K562 (cell line): ENCODE measurements around the gene SFXN3. TPM values are rescaled to one million over a fixed set of nuclear protein-coding genes. Genes with fewer than 3 reads are reported as not detected.

Experiments
- CC2D1A ChIP-seq: fragments of 450-650 bp; IDR thresholded peaks from 2 replicates; pipeline ENCODE4 v1.6.1; 2017; ENCODE audit warnings: mild to moderate bottlenecking
- ELF4 ChIP-seq: fragments of 450-650 bp; formaldehyde crosslinking; IDR thresholded peaks from 2 replicates; pipeline ENCODE4 v1.4.0; 2022; ENCODE audit warnings: missing genetic modification characterization
- ETV1 ChIP-seq: fragments of 450-650 bp; conservative IDR thresholded peaks from 2 replicates; pipeline ENCODE4 v1.6.1; 2016; ENCODE audit warnings: missing genetic modification characterization, control low read depth, low read depth, missing compliant biosample characterization
- HDAC6 ChIP-seq: IDR thresholded peaks from 2 replicates; pipeline ENCODE4 v1.6.1; 2012; ENCODE audit warnings: low read depth, mild to moderate bottlenecking, control low read depth, inconsistent platforms, low read length, moderate library complexity
- HNRNPH1 ChIP-seq: fragments of 200-400 bp; formaldehyde crosslinking; optimal IDR thresholded peaks from 2 replicates; pipeline ENCODE3; 2017; ENCODE audit warnings: low read depth, mild to moderate bottlenecking, low read length, moderate library complexity
- ILF3 ChIP-seq: fragments of 450-650 bp; IDR thresholded peaks from 2 replicates; pipeline ENCODE4 v1.6.1; 2018; ENCODE audit warnings: antibody characterized with exemption, mild to moderate bottlenecking, moderate library complexity, borderline replicate concordance
- MTA3 ChIP-seq: fragments of 450-650 bp; formaldehyde crosslinking; IDR thresholded peaks from 2 replicates; pipeline ENCODE4 v1.6.1; 2017; ENCODE audit warnings: mild to moderate bottlenecking, borderline replicate concordance
- MYNN ChIP-seq, 2 experiments: sonication (generic); formaldehyde crosslinking in 1 of 2; IDR thresholded peaks; 2 replicates each; pipeline versions ENCODE4 v1.5.0 to v1.6.1; 2016 to 2020; ENCODE audit warnings: antibody characterized with exemption in 1 of 2, missing genetic modification reagents in 1 of 2
- NFIC ChIP-seq: fragments of 450-650 bp; IDR thresholded peaks from 2 replicates; pipeline ENCODE4 v1.6.1; 2017; ENCODE audit warnings: mild to moderate bottlenecking, inconsistent platforms
- POLR2G ChIP-seq: fragments of 200-400 bp; formaldehyde crosslinking; IDR thresholded peaks from 2 replicates; pipeline ENCODE4 v1.6.1; 2017; ENCODE audit warnings: low read depth, mild to moderate bottlenecking, antibody characterized with exemption, low read length, moderate library complexity
- POU5F1 ChIP-seq: fragments of 150-350 bp; IDR thresholded peaks from 2 replicates; pipeline ENCODE4 v1.6.1; 2014; ENCODE audit warnings: borderline replicate concordance, low read length, low read depth, mild to moderate bottlenecking; ENCODE audit not compliant: partially characterized antibody
- PRDM10 ChIP-seq: fragments of 450-650 bp; IDR thresholded peaks from 2 replicates; pipeline ENCODE4 v1.6.1; 2018; ENCODE audit not compliant: partially characterized antibody
- RBBP5 ChIP-seq: fragments of 200-600 bp; sonication (generic); IDR thresholded peaks from 2 replicates; pipeline ENCODE4 v1.6.1; 2012; ENCODE audit warnings: borderline replicate concordance, mild to moderate bottlenecking, low read length, control low read depth, inconsistent platforms; ENCODE audit not compliant: insufficient read depth, poor library complexity, severe bottlenecking
- RUNX1 ChIP-seq: sonication (generic); IDR thresholded peaks from 2 replicates; pipeline ENCODE4 v1.6.1; 2016; ENCODE audit warnings: antibody characterized with exemption, low read depth
- SIX5 ChIP-seq, 2 experiments: IDR thresholded peaks; 2 replicates each; pipeline ENCODE4 v1.6.1; 2011; ENCODE audit warnings: low read length in 2 of 2, borderline replicate concordance in 1 of 2, low read depth in 1 of 2, mild to moderate bottlenecking in 1 of 2, moderate library complexity in 1 of 2; ENCODE audit not compliant: insufficient read depth in 1 of 2
- SMAD3 ChIP-seq: fragments of 450-650 bp; formaldehyde crosslinking; conservative IDR thresholded peaks from 2 replicates; pipeline ENCODE4 v1.4.0; 2020; ENCODE audit warnings: mild to moderate bottlenecking
- SREBF2 ChIP-seq: sonication (generic); formaldehyde crosslinking; IDR thresholded peaks from 2 replicates; pipeline ENCODE4 v1.4.0; 2020; ENCODE audit warnings: mild to moderate bottlenecking, missing genetic modification reagents
- STAT6 ChIP-seq: sonication (generic); formaldehyde crosslinking; IDR thresholded peaks from 2 replicates; pipeline ENCODE4 v1.8.1; 2023; ENCODE audit warnings: mild to moderate bottlenecking, missing genetic modification reagents
- TARDBP ChIP-seq: fragments of 450-650 bp; IDR thresholded peaks from 2 replicates; pipeline ENCODE4 v1.6.1; 2016
- ZNF133 ChIP-seq: fragments of 250-450 bp; sonication (Bioruptor Pico); IDR thresholded peaks from 2 replicates; pipeline ENCODE4 v1.4.0; 2020; ENCODE audit warnings: mild to moderate bottlenecking
- ZNF77 ChIP-seq: fragments of 250-450 bp; sonication (Bioruptor Pico); IDR thresholded peaks from 2 replicates; pipeline ENCODE4 v1.5.0; 2020
- ZNF780A ChIP-seq: fragments of 250-450 bp; sonication (Bioruptor Pico); IDR thresholded peaks from 2 replicates; pipeline ENCODE4 v1.5.0; 2021; ENCODE audit warnings: mild to moderate bottlenecking
- polyA plus RNA-seq, 8 experiments: library from polyadenylated mRNA; depleted of rRNA in 4 of 8; stranded (reverse) in 5 of 8; unstranded in 3 of 8; fragments of >200 nt; fragmentation: Nextera tagmentation in 2 of 8; fragmentation: Illumina TruSeq in 1 of 8; extraction: Ambion mirVana in 2 of 8; extraction: Trizol in 1 of 8; gene quantifications; 2 replicates each; pipeline versions ENCODE4 v1.2.1 to v1.2.3, GENCODE V29; 2011 to 2014; ENCODE audit warnings: inconsistent platforms in 1 of 8, missing spikeins in 1 of 8
- total RNA-seq, 7 experiments: library from RNA; depleted of rRNA in 6 of 7; stranded (reverse); fragments of >200 nt in 6 of 7; fragmentation: Illumina TruSeq in 2 of 7; extraction: Trizol in 2 of 7; gene quantifications; 2 replicates each; pipeline versions ENCODE4 v1.2.1 to v1.2.3, GENCODE V29; 2011 to 2021; ENCODE audit warnings: low replicate concordance in 1 of 7

The SFXN3 gene
- total and polyA plus RNA-seq, 9 of the 15 experiments (the other 6 are each of a cell fraction or from before 2014, with no cell fraction given) = 0.24 to 4.6 (median 0.86) TPM

GRCh38 chr10:100998991-100999741 is 31.9 kb upstream of the SFXN3 start (continued):
- TF ChIP-seq RUNX1 = no peak
- no peak for TF ChIP-seq ZNF780A (CRISPR knock-in tag)
- peak; percentile 52 for TF ChIP-seq TARDBP
- TF ChIP-seq HNRNPH1 = no peak
- TF ChIP-seq CC2D1A = no peak
- TF ChIP-seq POLR2G = peak; percentile 85
- no peak for TF ChIP-seq STAT6 (CRISPR knock-in tag)
- TF ChIP-seq SREBF2 (CRISPR knock-in tag) = no peak
- no peak for TF ChIP-seq HDAC6
- TF ChIP-seq ZNF77 (CRISPR knock-in tag) = no peak
- no peak for TF ChIP-seq MYNN (IDR thresholded peaks at IDR 0.05)
- no peak for TF ChIP-seq MYNN (CRISPR knock-in tag; IDR thresholded peaks at IDR 0.05)
- TF ChIP-seq ETV1 = no peak
- no peak for TF ChIP-seq PRDM10
- TF ChIP-seq NFIC = peak; percentile 7; the same call in 1 of the 2 replicates
- no peak for TF ChIP-seq ZNF133 (CRISPR knock-in tag)
- no peak for TF ChIP-seq POU5F1
- no peak for TF ChIP-seq SIX5 (IDR thresholded peaks at IDR 0.05; ENCODE audit: borderline replicate concordance in 1 of 2, insufficient read depth in 1 of 2, low read depth in 1 of 2, low read length in 2 of 2)
- no peak for TF ChIP-seq ELF4 (CRISPR knock-in tag)
- TF ChIP-seq ILF3 = no peak
- TF ChIP-seq RBBP5 = peak; percentile 43
- no peak for TF ChIP-seq SMAD3 (CRISPR knock-in tag)
- no peak for TF ChIP-seq MTA3
